ENCODE measurements around the gene SRD5A3.

The SRD5A3 gene

DNA sequence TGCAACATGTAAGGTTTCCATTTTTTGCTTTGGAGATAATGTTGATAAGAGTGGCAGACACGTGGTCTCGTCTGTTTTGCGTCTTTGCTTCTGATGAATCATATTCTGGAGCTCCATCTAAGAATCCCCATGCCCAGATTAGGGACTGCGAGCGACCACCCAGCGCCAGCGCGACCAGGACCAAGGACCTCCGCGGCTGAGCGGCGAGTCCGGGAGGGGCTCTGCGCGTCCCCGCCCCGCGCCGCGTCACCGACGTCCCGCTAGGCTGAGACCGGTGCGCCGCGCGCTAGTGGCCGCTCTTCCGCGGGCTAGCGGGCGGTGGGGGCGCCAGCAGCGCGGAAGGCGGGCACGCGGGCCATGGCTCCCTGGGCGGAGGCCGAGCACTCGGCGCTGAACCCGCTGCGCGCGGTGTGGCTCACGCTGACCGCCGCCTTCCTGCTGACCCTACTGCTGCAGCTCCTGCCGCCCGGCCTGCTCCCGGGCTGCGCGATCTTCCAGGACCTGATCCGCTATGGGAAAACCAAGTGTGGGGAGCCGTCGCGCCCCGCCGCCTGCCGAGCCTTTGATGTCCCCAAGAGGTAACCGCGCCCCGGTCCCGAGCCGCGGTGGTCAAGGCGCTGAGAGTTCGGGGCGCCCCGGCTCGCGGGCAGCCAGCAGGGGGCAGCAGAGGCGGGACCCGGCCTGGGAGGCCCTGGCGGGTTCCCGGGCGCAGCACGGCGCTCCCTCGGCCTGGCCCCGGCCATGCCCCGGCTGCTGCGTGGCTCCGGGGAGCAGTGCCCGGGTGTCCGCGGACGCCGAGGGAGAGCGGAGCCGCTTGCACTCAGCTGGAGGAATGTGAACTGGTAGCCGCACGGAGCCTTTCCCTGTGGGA, at the start of gene SRD5A3:
SRD5A3 (plus strand) TSS at position 263 of the 871 bp plus-strand sequence; CDS start at position 358, 95 bp downstream.
- peak; percentile 74 for DNase-seq (ENCODE audit: low spot score)

GRCh38 chr4:55297346-55297745, 48.7 kb upstream of the SRD5A3 start:
- DNase-seq (ENCODE audit: low spot score), result no peak

DNA sequence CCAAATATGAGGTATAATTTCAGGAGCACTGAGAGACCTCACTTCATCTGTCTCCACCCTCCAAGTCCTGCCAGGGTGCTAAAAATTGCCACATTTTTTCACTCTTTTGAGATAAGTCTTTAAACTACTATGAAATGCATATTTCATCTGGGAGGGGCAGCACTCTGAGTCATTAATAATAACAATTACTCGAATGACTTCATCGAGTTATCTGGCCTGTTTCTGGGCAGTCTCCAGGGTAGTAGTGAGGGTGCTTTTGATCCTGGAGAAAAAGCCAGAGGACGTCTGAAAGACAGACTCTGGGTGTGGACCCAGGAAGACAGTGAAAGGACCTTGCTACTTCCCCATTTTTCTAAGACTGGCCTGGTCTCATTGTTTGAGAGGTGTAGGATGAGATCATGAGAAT, 42.3 kb upstream of the SRD5A3 start:
- no peak for DNase-seq (ENCODE audit: low spot score)

DNA sequence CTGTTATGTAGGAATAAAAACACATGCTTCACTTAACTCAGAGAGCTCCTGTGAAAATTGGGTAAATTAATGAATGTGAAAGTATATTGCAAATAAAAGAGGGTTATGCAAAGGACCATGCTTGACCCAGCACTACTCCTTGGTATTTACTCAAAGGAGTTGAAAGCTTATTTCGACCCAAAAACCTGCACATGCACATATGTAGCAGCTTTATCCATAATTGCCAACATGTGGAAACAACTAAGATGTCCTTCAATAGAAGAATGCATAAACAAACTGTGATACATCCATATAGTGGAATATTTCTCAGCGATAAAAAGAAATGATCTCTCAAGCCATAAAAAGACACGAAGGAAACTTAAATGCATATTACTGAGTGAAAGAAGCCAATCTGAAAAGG, 41.7 kb upstream of the SRD5A3 start:
- DNase-seq (ENCODE audit: low spot score), result no peak

- DNase-seq (ENCODE audit: low spot score), result no peak
Measured at GRCh38 chr4:55308071-55308470, 38.0 kb upstream of the SRD5A3 start.

GRCh38 chr4:55311792-55312488, 34.1 kb upstream of the SRD5A3 start:
- no peak for DNase-seq (ENCODE audit: low spot score)

- DNase-seq (ENCODE audit: low spot score), result peak; percentile 34
Measured at GRCh38 chr4:55312489-55313101, 33.4 kb upstream of the SRD5A3 start.

- DNase-seq (ENCODE audit: low spot score), result no peak
Measured at GRCh38 chr4:55314141-55314820, 31.8 kb upstream of the SRD5A3 start.

GRCh38 chr4:55318175-55319129, 27.6 kb upstream of the SRD5A3 start:
- no peak for DNase-seq (ENCODE audit: low spot score)

DNA sequence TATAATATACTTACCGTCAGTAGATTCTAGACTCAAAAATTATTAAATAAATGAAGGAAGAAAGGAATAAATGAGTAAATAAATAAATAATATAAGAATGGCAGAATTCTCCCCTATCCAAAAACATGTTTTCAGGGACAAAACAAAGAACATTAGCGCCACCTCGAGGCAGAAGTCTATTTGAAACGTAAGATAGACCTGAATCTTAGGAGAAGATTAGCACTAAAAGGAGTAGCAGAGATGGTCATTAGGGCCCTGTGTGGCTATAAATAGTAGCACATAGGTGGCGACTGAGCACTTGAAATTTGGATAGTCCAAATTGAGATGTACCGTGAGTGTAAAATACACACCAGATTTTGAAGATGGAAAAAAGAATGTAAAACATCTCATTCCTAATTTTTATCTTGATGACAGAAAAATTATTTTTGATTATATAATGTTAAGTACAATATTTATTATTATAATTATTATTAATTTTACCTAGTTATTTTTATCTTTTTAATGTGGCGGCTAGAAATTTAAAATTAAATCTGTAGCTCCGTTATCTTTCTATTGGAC, 24.3 kb upstream of the SRD5A3 start:
- peak; percentile 6 for DNase-seq (ENCODE audit: low spot score)

- no peak for DNase-seq (ENCODE audit: low spot score)
Measured at GRCh38 chr4:55323375-55323774, 22.7 kb upstream of the SRD5A3 start.

DNA sequence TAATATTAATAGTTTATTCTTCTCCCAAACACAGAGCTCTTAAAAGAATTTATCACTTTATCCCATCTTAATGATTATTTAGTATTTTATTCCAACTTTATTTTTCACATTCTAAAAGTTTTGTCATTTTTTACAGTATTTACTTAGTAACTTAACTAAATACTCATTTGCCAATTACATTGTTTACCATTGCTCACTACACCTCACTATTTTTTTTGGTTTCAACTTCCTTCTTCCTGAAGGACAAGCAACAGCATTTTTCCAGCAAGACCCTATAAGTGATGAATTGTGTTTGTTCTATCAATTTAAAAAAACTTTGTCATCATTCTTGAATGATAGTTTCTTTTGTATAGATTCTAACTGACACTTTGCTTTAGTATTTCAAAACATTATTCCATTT, 19.4 kb upstream of the SRD5A3 start:
- no peak for DNase-seq (ENCODE audit: low spot score)

- DNase-seq (ENCODE audit: low spot score), result no peak
Measured at GRCh38 chr4:55329012-55329411, 17.0 kb upstream of the SRD5A3 start.

DNA sequence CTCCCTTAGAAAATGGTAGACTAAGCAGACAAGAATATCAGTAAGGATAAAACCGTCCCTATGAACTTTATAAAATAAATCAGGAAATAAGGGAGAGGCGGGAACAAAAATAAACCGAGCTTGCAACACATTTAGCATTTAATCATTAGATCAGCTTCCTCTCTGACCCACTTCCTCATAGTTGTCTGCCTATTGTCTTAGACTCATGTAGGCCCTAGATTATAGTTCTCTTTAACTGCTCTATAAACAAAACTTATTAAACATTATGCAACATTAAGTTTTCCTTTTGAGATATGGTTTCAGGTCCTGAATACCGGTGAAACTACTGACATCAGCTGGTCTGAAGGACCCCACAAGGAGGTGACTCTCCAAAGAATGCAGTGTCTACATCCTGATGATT, 15.8 kb upstream of the SRD5A3 start:
- DNase-seq (ENCODE audit: low spot score), result no peak

DNA sequence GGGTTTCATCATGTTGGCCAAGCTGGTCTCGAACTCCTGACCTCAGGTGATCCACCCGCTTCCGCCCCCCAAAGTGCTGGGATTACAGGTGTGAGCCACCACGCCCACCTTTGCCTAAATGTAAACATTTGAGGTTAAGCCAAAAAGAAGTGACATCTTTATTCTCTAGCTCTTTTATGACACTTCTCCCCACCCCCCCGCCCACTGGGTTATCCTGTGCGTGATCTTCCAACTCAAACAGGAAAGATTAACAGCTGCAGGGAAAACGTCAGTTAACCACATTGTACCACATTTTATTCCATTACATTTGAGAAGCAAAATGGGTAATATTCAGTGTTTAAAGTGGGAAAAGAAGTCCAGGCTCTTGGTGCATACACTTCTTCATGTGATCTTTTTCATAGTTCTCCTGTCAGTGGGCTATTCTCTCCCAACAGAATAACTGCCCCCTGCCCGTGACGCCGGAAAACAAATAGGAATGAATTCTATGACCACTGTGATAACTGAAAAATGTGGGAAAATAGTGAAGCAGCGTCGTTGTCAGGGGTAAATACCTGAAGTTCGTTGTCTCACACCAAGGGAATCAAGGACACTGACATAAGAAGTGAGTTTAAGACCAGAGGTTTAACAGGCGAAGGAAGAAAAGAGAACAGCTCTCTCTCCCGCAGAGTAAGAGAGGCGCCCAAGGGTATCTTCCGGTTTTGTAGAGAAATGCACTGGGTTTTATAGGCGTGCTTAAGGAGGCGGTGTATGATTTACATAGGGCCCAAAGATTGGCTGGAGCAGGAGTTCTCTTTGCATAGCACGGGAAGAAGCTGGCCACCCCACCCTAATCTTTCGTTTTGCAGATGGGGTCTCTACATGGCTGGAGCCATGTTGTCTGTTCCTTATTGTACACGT, 9.7 kb upstream of the SRD5A3 start:
- DNase-seq (ENCODE audit: low spot score), result no peak

DNA sequence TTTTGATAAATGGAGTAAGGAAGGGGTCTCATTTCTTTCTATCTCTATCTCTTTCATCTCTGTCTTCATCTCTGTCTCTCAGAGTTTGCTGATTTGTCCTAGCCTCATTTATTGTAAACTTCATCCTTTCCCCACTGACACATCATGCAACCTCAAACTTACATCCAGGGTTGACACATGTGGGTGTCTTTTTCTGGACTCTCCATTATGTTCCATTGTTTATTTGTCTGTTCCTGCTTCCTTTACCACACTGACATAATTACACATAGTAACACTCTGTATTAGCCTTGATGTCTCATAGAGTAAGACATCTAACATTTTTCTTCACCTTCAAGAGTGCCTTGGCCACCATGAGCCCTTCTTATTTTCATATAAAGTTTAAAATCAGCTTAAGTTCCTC, 8.1 kb upstream of the SRD5A3 start:
- no peak for DNase-seq (ENCODE audit: low spot score)

GRCh38 chr4:55338486-55338885, 7.6 kb upstream of the SRD5A3 start:
- no peak for DNase-seq (ENCODE audit: low spot score)

DNA sequence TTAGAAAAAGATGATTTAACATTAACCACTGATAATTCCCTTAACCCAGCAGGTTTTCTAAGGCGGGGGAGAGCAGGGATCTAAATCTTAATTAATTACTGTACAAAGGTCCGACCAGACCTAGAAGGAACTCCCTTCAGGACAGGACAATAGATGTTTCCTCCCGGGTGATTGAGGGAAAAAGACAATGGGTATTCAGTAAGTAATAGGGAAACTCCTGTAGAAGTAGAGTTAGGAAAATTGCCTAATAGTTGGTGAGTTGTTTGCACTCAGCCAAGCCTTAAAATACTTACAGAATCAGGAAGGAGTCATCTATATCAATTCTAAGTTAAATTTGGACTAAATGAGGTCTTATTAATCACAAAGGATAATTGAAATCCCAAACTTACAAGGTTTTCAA, 5.8 kb upstream of the SRD5A3 start:
- no peak for DNase-seq (ENCODE audit: low spot score)

GRCh38 chr4:55343887-55344286, 2.2 kb upstream of the SRD5A3 start:
- DNase-seq (ENCODE audit: low spot score), result no peak

GRCh38 chr4:55345054-55345453, 988 bp upstream of the SRD5A3 start:
- no peak for DNase-seq (ENCODE audit: low spot score)

Measured in CD4-positive, alpha-beta T cell treated with Interleukin-6 at 100 ng/mL for 8 hours (primary cell).